Trophoblast cell (in vitro differentiated cells and primary cell): Measurements from ENCODE around the gene ANKMY1.

Source experiments
- DNase-seq, 2 donors: peaks; one replicate each; pipeline ENCODE4 v3.0.0-alpha.2; 2016
- H2AFZ ChIP-seq: 2 replicates; pipeline ENCODE4 v1.6.1; 2013; ENCODE audit warnings: low read length, moderate library complexity, mild to moderate bottlenecking; ENCODE audit not compliant: insufficient read depth, poor library complexity
- H2AK5ac ChIP-seq: 2 replicates; pipeline ENCODE4 v1.6.1; 2013; ENCODE audit warnings: mild to moderate bottlenecking, low read length
- H2BK120ac ChIP-seq: 2 replicates; pipeline ENCODE4 v1.6.1; 2013; ENCODE audit warnings: low read length, mild to moderate bottlenecking, moderate library complexity; ENCODE audit not compliant: insufficient read depth, poor library complexity
- H2BK12ac ChIP-seq: 2 replicates; pipeline ENCODE4 v1.6.1; 2013; ENCODE audit warnings: mild to moderate bottlenecking, low read length, moderate library complexity
- H2BK5ac ChIP-seq: 2 replicates; pipeline ENCODE4 v1.6.1; 2013; ENCODE audit warnings: low read length, low read depth, moderate library complexity, mild to moderate bottlenecking; ENCODE audit not compliant: poor library complexity
- H3K14ac ChIP-seq: 2 replicates; pipeline ENCODE4 v1.6.1; 2013; ENCODE audit warnings: mild to moderate bottlenecking, low read length
- H3K18ac ChIP-seq: 2 replicates; pipeline ENCODE4 v1.6.1; 2013; ENCODE audit warnings: mild to moderate bottlenecking, low read length
- H3K23ac ChIP-seq: 2 replicates; pipeline ENCODE4 v1.6.1; 2013; ENCODE audit warnings: low read length
- H3K27ac ChIP-seq: 2 replicates; pipeline ENCODE4 v1.5.1; 2013; ENCODE audit warnings: low read depth, mild to moderate bottlenecking, inconsistent platforms, low read length, moderate library complexity
- H3K27me3 ChIP-seq: 2 replicates; pipeline ENCODE4 v1.6.1; 2013; ENCODE audit warnings: inconsistent platforms, mild to moderate bottlenecking, low read length, moderate library complexity; ENCODE audit not compliant: insufficient read depth
- H3K36me3 ChIP-seq, 2 experiments: 1 replicate in 1 of 2; 2 replicates in 1 of 2; pipeline ENCODE4 v1.6.1; 2013; ENCODE audit warnings: low read length in 2 of 2, mild to moderate bottlenecking in 2 of 2, moderate library complexity in 1 of 2; ENCODE audit not compliant: insufficient read depth in 2 of 2, control insufficient read depth in 1 of 2
- H3K4ac ChIP-seq: 2 replicates; pipeline ENCODE4 v1.6.1; 2013; ENCODE audit warnings: low read depth, mild to moderate bottlenecking, low read length, moderate library complexity
- H3K4me1 ChIP-seq, 2 experiments: 1 replicate in 1 of 2; 2 replicates in 1 of 2; pipeline ENCODE4 v1.6.1; 2013; ENCODE audit warnings: low read length in 2 of 2, mild to moderate bottlenecking in 2 of 2, moderate library complexity in 1 of 2; ENCODE audit not compliant: insufficient read depth in 2 of 2, control insufficient read depth in 1 of 2
- H3K4me2 ChIP-seq: 2 replicates; pipeline ENCODE4 v1.6.1; 2013; ENCODE audit warnings: inconsistent platforms, mild to moderate bottlenecking, low read length, moderate library complexity
- H3K4me3 ChIP-seq: 2 replicates; pipeline ENCODE4 v1.5.1; 2013; ENCODE audit warnings: mild to moderate bottlenecking, low read depth, low read length, inconsistent platforms
- H3K79me1 ChIP-seq: one replicate; pipeline ENCODE4 v1.6.1; 2013; ENCODE audit warnings: low read length
- H3K79me2 ChIP-seq: 2 replicates; pipeline ENCODE4 v1.6.1; 2013; ENCODE audit warnings: low read length, mild to moderate bottlenecking; ENCODE audit not compliant: control insufficient read depth, insufficient read depth, poor library complexity
- H3K9ac ChIP-seq: 2 replicates; pipeline ENCODE4 v1.6.1; 2013; ENCODE audit warnings: mild to moderate bottlenecking, low read length
- H3K9me3 ChIP-seq: 2 replicates; pipeline ENCODE4 v1.6.1; 2013; ENCODE audit warnings: low read depth, mild to moderate bottlenecking, control low read depth, inconsistent platforms, low read length; ENCODE audit not compliant: insufficient read depth
- H4K12ac ChIP-seq: 2 replicates; pipeline ENCODE4 v1.6.1; 2013; ENCODE audit warnings: low read depth, mild to moderate bottlenecking, low read length, moderate library complexity
- H4K8ac ChIP-seq: 2 replicates; pipeline ENCODE4 v1.6.1; 2013; ENCODE audit warnings: low read depth, mild to moderate bottlenecking, low read length, moderate library complexity
- H4K91ac ChIP-seq: one replicate; pipeline ENCODE4 v1.6.1; 2013; ENCODE audit warnings: low read depth, mild to moderate bottlenecking, low read length, moderate library complexity
- WGBS: extraction: QIAGEN DNeasy Blood & Tissue Kit; methylation state at CpG from one replicate; pipeline ENCODE4 v1.1.7; 2013; ENCODE audit warnings: missing lambda C conversion rate; ENCODE audit not compliant: insufficient read length, insufficient coverage; ENCODE audit errors: extremely low coverage; 5-methylcytosine and 5-hydroxymethylcytosine counted together

Gene ANKMY1

DNA sequence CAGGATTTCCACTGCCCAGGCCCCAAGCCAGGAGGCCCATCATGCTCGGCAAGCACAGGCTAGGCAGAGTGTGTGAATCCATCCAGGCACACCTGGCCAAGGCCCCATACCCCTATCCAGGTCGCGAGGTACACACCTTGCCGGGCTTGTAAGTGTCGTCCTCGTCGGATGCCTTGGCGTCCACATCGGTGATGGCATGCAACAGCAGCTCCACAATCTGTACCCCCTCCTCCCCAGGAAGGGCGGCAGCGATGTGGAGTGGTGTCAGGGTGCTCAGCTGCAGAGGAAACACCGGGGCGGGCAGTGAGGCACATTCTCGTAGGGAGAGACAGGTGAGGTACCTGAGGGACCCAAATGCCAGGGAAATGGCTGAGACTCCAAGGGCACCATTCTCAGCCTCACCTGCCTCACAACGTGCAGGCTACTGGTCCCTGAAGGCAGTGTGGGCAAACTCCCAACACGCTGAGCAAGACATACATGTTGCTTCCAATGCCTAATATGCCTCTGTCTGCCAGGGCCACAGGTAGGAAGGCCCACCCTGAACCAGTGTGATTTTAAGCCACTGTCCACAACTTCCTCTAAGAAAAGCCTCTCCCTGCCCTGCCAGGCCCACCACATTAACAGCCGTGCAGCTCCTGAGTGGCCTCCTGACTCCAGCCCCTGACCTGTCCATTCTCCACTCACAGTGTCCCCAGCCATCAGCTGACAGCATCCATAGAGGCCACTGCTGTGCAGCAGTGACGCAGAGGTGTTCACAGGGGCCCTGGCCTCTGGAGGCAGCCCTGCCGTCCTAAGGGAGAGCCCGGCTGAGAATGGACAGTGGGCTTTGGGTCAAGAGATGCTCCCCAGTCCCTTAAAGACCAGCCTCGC is 44.9 kb downstream of the ANKMY1 start:
- Histone ChIP-seq H2BK5ac (no peak overlapping the region), H3K79me2 (no peaks in the 10 kb centered on the region), H2AFZ (no peak overlapping the region), H3K9ac (no peak overlapping the region), H2BK120ac (no peak overlapping the region), H4K8ac (no peak overlapping the region), H3K27me3 (no peaks in the 10 kb centered on the region), H3K4me3 (peak overlapping the region; percentile 35), H3K27ac (no peak overlapping the region), H3K4me2 (no peak overlapping the region), H4K91ac (no peak overlapping the region), H4K12ac (no peak overlapping the region), H3K18ac (no peak overlapping the region), H3K14ac (no peak overlapping the region), H3K4ac (no peak overlapping the region), H3K23ac (no peak overlapping the region), H2BK12ac (no peak overlapping the region), H3K9me3 (peaks cover 9% of the 10 kb centered on the region), H2AK5ac (no peak overlapping the region), H3K79me1 (no peaks in the 10 kb centered on the region), H3K36me3 (no peaks in the 10 kb centered on the region), H3K4me1 (no peaks in the 10 kb centered on the region)
- no CpG with 5 or more reads among the region's 21 CpGs for WGBS
- no peak for DNase-seq

DNA sequence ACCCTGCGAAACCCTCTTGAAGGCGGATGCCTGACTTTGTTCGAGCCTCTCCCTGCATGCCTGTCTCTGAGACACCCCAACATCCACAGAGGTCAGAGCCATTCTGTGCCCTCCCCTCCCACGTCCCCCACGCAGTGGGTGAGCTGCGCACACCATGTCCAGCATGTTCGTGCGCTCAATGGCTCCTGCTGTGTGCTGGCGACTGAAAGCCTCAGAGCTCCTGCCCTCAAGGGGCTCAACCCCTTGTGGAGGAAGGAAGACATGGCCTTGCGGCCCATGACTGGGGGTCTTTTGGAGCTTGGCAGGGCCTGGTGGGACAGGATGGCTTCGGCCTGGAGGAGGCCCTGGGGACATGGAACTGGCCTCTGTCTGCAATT is 45.7 kb downstream of the ANKMY1 start:
- Histone ChIP-seq H3K27me3 (no peaks in the 10 kb centered on the region), H3K14ac (no peak overlapping the region), H4K12ac (no peak overlapping the region), H2BK5ac (no peak overlapping the region), H2BK120ac (no peak overlapping the region), H3K4me3 (no peak overlapping the region), H3K18ac (no peak overlapping the region), H4K8ac (no peak overlapping the region), H2AK5ac (no peak overlapping the region), H2AFZ (no peak overlapping the region), H3K4ac (no peak overlapping the region), H3K9me3 (peaks cover 6% of the 10 kb centered on the region), H3K79me2 (no peaks in the 10 kb centered on the region), H3K36me3 (no peaks in the 10 kb centered on the region), H3K79me1 (no peaks in the 10 kb centered on the region), H3K27ac (no peak overlapping the region), H3K4me2 (no peak overlapping the region), H4K91ac (peak overlapping the region; percentile 12), H3K9ac (no peak overlapping the region), H3K23ac (no peak overlapping the region), H3K4me1 (no peaks in the 10 kb centered on the region), H2BK12ac (no peak overlapping the region)
- no peak for DNase-seq
- no CpG with 5 or more reads among the region's 11 CpGs for WGBS

GRCh38 chr2:240511351-240512108 is 46.3 kb downstream of the ANKMY1 start:
- H4K91ac ChIP-seq = peak overlapping the region; percentile 12
- H4K12ac ChIP-seq = no peak overlapping the region
- H3K4me1 ChIP-seq = no peaks in the 10 kb centered on the region
- no peaks in the 10 kb centered on the region for H3K36me3 ChIP-seq
- no peak overlapping the region for H2BK120ac ChIP-seq
- no peaks in the 10 kb centered on the region for H3K79me1 ChIP-seq
- no peak overlapping the region for H3K14ac ChIP-seq
- no peak overlapping the region for H3K4me3 ChIP-seq
- no peak overlapping the region for H2AFZ ChIP-seq
- H3K27me3 ChIP-seq = no peaks in the 10 kb centered on the region
- H3K9me3 ChIP-seq = peaks cover 6% of the 10 kb centered on the region
- no peak overlapping the region for H3K4ac ChIP-seq
- no peaks in the 10 kb centered on the region for H3K79me2 ChIP-seq
- no peak overlapping the region for H3K4me2 ChIP-seq
- H4K8ac ChIP-seq = no peak overlapping the region
- no peak overlapping the region for H3K23ac ChIP-seq
- peak overlapping the region; percentile 12 for H3K27ac ChIP-seq
- no peak overlapping the region for H3K9ac ChIP-seq
- no peak overlapping the region for H2AK5ac ChIP-seq
- no peak overlapping the region for H3K18ac ChIP-seq
- no CpG with 5 or more reads among the region's 31 CpGs for WGBS
- no peak overlapping the region for H2BK5ac ChIP-seq
- DNase-seq = peak; percentile 78 to 82
- no peak overlapping the region for H2BK12ac ChIP-seq

- Histone ChIP-seq H2AFZ (no peak overlapping the region), H2AK5ac (no peak overlapping the region), H4K12ac (no peak overlapping the region), H2BK120ac (no peak overlapping the region), H3K18ac (no peak overlapping the region), H3K9me3 (peaks cover 6% of the 10 kb centered on the region), H3K79me1 (no peaks in the 10 kb centered on the region), H3K4ac (no peak overlapping the region), H3K4me3 (no peak overlapping the region), H2BK5ac (no peak overlapping the region), H3K27ac (no peak overlapping the region), H2BK12ac (no peak overlapping the region), H3K27me3 (no peaks in the 10 kb centered on the region), H3K23ac (no peak overlapping the region), H3K36me3 (no peaks in the 10 kb centered on the region), H4K91ac (peak overlapping the region; percentile 53), H4K8ac (no peak overlapping the region), H3K4me1 (no peaks in the 10 kb centered on the region), H3K14ac (no peak overlapping the region), H3K4me2 (no peak overlapping the region), H3K79me2 (no peaks in the 10 kb centered on the region), H3K9ac (no peak overlapping the region)
- no peak for DNase-seq
- WGBS = no CpG with 5 or more reads among the region's 12 CpGs
These were observed 47.1 kb downstream of the ANKMY1 start for GRCh38 chr2:240510513-240511210.
